GM18870 (cell line): Measurements from ENCODE around the gene CD2AP.
A peak's percentile ranks its signal among the peaks of the same experiment; 100 is the strongest.
"Not testable (repeated sequence)": the region's sequence is repeated elsewhere in the genome, so short reads cannot be mapped to it uniquely, and the experiment has no call there.

Experiments
- ATAC-seq: cut with Tn5 transposase; IDR thresholded peaks from one replicate; pipeline ENCODE4 v1.9.1; 2021; ENCODE audit warnings: moderate library complexity; ENCODE audit not compliant: unreplicated experiment

Gene CD2AP

GRCh38 chr6:47457370-47457769 lies 20.2 kb upstream of the CD2AP start:
- ATAC-seq: no peak

GRCh38 chr6:47464052-47464451 lies 13.5 kb upstream of the CD2AP start:
- ATAC-seq: no peak

GRCh38 chr6:47465117-47465516 lies 12.5 kb upstream of the CD2AP start:
- ATAC-seq: no peak

- no peak for ATAC-seq
Observed at GRCh38 chr6:47471911-47472310, 5.7 kb upstream of the CD2AP start.

- no peak for ATAC-seq
Observed at GRCh38 chr6:47473791-47474346, 3.7 kb upstream of the CD2AP start.

- no peak for ATAC-seq
Observed at GRCh38 chr6:47475319-47475816, 2.2 kb upstream of the CD2AP start.

- ATAC-seq: no peak
Observed at GRCh38 chr6:47476781-47477496, 650 bp upstream of the CD2AP start.

- ATAC-seq: no peak
Observed at GRCh38 chr6:47478233-47479139, 897 bp downstream of the CD2AP start.

- no peak for ATAC-seq
Observed at GRCh38 chr6:47479140-47479508, 1.5 kb downstream of the CD2AP start.

- ATAC-seq: no peak
Observed at GRCh38 chr6:47479874-47480273, 2.3 kb downstream of the CD2AP start.

GRCh38 chr6:47481213-47481612 lies 3.6 kb downstream of the CD2AP start:
- ATAC-seq: not testable (repeated sequence)

- no peak for ATAC-seq
Observed at GRCh38 chr6:47481806-47482205, 4.2 kb downstream of the CD2AP start.

GRCh38 chr6:47483516-47483852 lies 5.9 kb downstream of the CD2AP start:
- peak; percentile 26 for ATAC-seq

GRCh38 chr6:47483853-47484546 lies 6.4 kb downstream of the CD2AP start:
- peak; percentile 65 for ATAC-seq

GRCh38 chr6:47484616-47485015 lies 7.0 kb downstream of the CD2AP start:
- no peak for ATAC-seq

- no peak for ATAC-seq
Observed at GRCh38 chr6:47485083-47485482, 7.5 kb downstream of the CD2AP start.

- no peak for ATAC-seq
Observed at GRCh38 chr6:47485491-47486135, 8.0 kb downstream of the CD2AP start.

GRCh38 chr6:47489995-47490394 lies 12.4 kb downstream of the CD2AP start:
- ATAC-seq: no peak

- ATAC-seq: no peak
Observed at GRCh38 chr6:47490676-47491075, 13.1 kb downstream of the CD2AP start.

- no peak for ATAC-seq
Observed at GRCh38 chr6:47492355-47492754, 14.8 kb downstream of the CD2AP start.

- ATAC-seq: no peak
Observed at GRCh38 chr6:47495207-47495606, 17.6 kb downstream of the CD2AP start.
